C1 segment of cervical spinal cord (tissue), 14 donors: ENCODE results near the gene PSMB7.

Experiments used
- DNase-seq, 14 donors: peaks; one replicate each; lab custom pipeline; 2025; lab: John Stamatoyannopoulos, UW

The PSMB7 gene

GRCh38 chr9:124345751-124346281, 69.4 kb downstream of the PSMB7 start:
- DNase-seq, result no peak

GRCh38 chr9:124345063-124345462, 70.2 kb downstream of the PSMB7 start:
- DNase-seq, result no peak

- DNase-seq, result no peak
These were observed 70.8 kb downstream of the PSMB7 start for GRCh38 chr9:124344291-124345050.

- DNase-seq, result no peak
These were observed 71.5 kb downstream of the PSMB7 start for GRCh38 chr9:124343533-124344290.

GRCh38 chr9:124342776-124343485, 72.3 kb downstream of the PSMB7 start:
- DNase-seq, result peak in 13 of 14 donors; percentile 9 to 84 (median 51)

GRCh38 chr9:124342402-124342775, 72.9 kb downstream of the PSMB7 start:
- DNase-seq, result no peak

GRCh38 chr9:124341455-124342170, 73.6 kb downstream of the PSMB7 start:
- DNase-seq, result no peak

- no peak for DNase-seq
These were observed 74.8 kb downstream of the PSMB7 start for GRCh38 chr9:124340219-124341069.

- no peak for DNase-seq
These were observed 75.6 kb downstream of the PSMB7 start for GRCh38 chr9:124339603-124340146.

GRCh38 chr9:124337562-124337961, 77.7 kb downstream of the PSMB7 start:
- DNase-seq, result no peak

- DNase-seq, result no peak
These were observed 79.9 kb downstream of the PSMB7 start for GRCh38 chr9:124335320-124335707.

- no peak for DNase-seq
These were observed 80.5 kb downstream of the PSMB7 start for GRCh38 chr9:124334568-124335319.

GRCh38 chr9:124333203-124333579, 82.1 kb downstream of the PSMB7 start:
- DNase-seq, result no peak

- no peak for DNase-seq
These were observed 82.7 kb downstream of the PSMB7 start for GRCh38 chr9:124332361-124333202.

GRCh38 chr9:124331580-124331979, 83.7 kb downstream of the PSMB7 start:
- no peak for DNase-seq

- no peak for DNase-seq
These were observed 85.1 kb downstream of the PSMB7 start for GRCh38 chr9:124330011-124330697.

- DNase-seq, result peak in 8 of 14 donors; percentile 14 to 59 (median 42)
These were observed 85.9 kb downstream of the PSMB7 start for GRCh38 chr9:124329206-124329792.

GRCh38 chr9:124328285-124328684, 87.0 kb downstream of the PSMB7 start:
- no peak for DNase-seq
